ENCODE data around the gene SPTBN1. TPM values are rescaled to one million over a fixed set of nuclear protein-coding genes. Genes with fewer than 3 reads are reported as not detected.

SPTBN1 gene
- total and polyA plus RNA-seq, 9 donors, result 108 to 314 (median 232) TPM

DNA sequence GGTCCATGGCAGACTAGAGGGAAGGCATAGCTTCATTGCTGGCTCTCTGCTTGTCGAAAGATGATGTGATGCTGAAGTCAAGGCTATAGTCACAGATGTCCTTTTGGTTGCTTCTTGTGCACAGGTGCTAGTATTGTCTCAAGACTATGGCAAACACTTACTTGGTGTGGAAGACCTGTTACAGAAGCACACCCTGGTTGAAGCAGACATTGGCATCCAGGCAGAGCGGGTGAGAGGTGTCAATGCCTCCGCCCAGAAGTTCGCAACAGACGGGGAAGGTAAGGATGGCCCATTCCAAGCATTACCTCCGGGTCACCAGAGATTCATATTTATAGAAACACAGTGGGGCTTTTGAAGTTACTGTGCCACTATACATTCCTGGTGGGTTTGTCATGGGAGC lies 171.8 kb downstream of the SPTBN1 start:
- no peak overlapping the region for H3K27ac ChIP-seq
- no peak for DNase-seq
- H3K9me3 ChIP-seq, result no peaks in the 10 kb centered on the region
- intact Hi-C loops (cut with DNase I), result no loop called here
- TF ChIP-seq EP300 (IDR thresholded peaks at IDR 0.05) (no peak), POLR2A (IDR thresholded peaks at IDR 0.05) (no peak), CTCF (IDR thresholded peaks at IDR 0.05) (no peak)
- no peaks in the 10 kb centered on the region for H3K27me3 ChIP-seq
- peaks cover 6% of the 10 kb centered on the region for H3K4me1 ChIP-seq (ENCODE audit: insufficient read depth)
- 94 to 98% (median 97%) methylated on average over 6 of the region's 6 CpGs for WGBS, 3 donors
- H3K36me3 ChIP-seq, result no peaks in the 10 kb centered on the region
- H3K4me3 ChIP-seq, result no peak overlapping the region

GRCh38 chr2:54628418-54628817 lies 172.3 kb downstream of the SPTBN1 start:
- Histone ChIP-seq H3K27me3 (no peaks in the 10 kb centered on the region), H3K4me1 (ENCODE audit: insufficient read depth) (peaks cover 6% of the 10 kb centered on the region), H3K9me3 (no peaks in the 10 kb centered on the region), H3K36me3 (no peaks in the 10 kb centered on the region), H3K4me3 (no peak overlapping the region), H3K27ac (no peak overlapping the region)
- intact Hi-C loops (cut with DNase I), result no loop called here
- 86 to 93% (median 92%) methylated on average over 5 of the region's 5 CpGs for WGBS, 3 donors
- DNase-seq, result no peak
- TF ChIP-seq EP300 (IDR thresholded peaks at IDR 0.05) (no peak), CTCF (IDR thresholded peaks at IDR 0.05) (no peak), POLR2A (IDR thresholded peaks at IDR 0.05) (no peak)

GRCh38 chr2:54628957-54629356 lies 172.8 kb downstream of the SPTBN1 start:
- Histone ChIP-seq H3K36me3 (no peaks in the 10 kb centered on the region), H3K9me3 (no peaks in the 10 kb centered on the region), H3K27me3 (no peaks in the 10 kb centered on the region), H3K27ac (no peak overlapping the region), H3K4me3 (no peak overlapping the region), H3K4me1 (ENCODE audit: insufficient read depth) (peaks cover 6% of the 10 kb centered on the region)
- intact Hi-C loops (cut with DNase I), result no loop called here
- no peak for TF ChIP-seq POLR2A (IDR thresholded peaks at IDR 0.05)
- no peak for TF ChIP-seq CTCF (IDR thresholded peaks at IDR 0.05)
- TF ChIP-seq EP300 (IDR thresholded peaks at IDR 0.05), result no peak
- WGBS, 3 donors, result 93% methylated on average over 30 of the region's 30 CpGs
- no peak for DNase-seq

GRCh38 chr2:54629390-54629789 lies 173.3 kb downstream of the SPTBN1 start:
- DNase-seq, result no peak
- no peak overlapping the region for H3K4me3 ChIP-seq
- H3K27me3 ChIP-seq, result no peaks in the 10 kb centered on the region
- H3K9me3 ChIP-seq, result no peaks in the 10 kb centered on the region
- intact Hi-C loops (cut with DNase I), result no loop called here
- no peak overlapping the region for H3K27ac ChIP-seq
- H3K36me3 ChIP-seq, result no peaks in the 10 kb centered on the region
- no peak for TF ChIP-seq POLR2A (IDR thresholded peaks at IDR 0.05)
- TF ChIP-seq EP300 (IDR thresholded peaks at IDR 0.05), result no peak
- no peak for TF ChIP-seq CTCF (IDR thresholded peaks at IDR 0.05)
- 94 to 95% (median 94%) methylated on average over 20 of the region's 20 CpGs for WGBS, 3 donors
- peaks cover 8% of the 10 kb centered on the region for H3K4me1 ChIP-seq (ENCODE audit: insufficient read depth)

Data from ovary (tissue), 9 donors.